ENCODE measurements around the gene SDHAF1. TPM values are rescaled to one million over a fixed set of nuclear protein-coding genes. Genes with fewer than 3 reads are reported as not detected.

SDHAF1 gene
- total RNA-seq, 2 donors from 2014 or later = 12.9 to 14.1 TPM

DNA sequence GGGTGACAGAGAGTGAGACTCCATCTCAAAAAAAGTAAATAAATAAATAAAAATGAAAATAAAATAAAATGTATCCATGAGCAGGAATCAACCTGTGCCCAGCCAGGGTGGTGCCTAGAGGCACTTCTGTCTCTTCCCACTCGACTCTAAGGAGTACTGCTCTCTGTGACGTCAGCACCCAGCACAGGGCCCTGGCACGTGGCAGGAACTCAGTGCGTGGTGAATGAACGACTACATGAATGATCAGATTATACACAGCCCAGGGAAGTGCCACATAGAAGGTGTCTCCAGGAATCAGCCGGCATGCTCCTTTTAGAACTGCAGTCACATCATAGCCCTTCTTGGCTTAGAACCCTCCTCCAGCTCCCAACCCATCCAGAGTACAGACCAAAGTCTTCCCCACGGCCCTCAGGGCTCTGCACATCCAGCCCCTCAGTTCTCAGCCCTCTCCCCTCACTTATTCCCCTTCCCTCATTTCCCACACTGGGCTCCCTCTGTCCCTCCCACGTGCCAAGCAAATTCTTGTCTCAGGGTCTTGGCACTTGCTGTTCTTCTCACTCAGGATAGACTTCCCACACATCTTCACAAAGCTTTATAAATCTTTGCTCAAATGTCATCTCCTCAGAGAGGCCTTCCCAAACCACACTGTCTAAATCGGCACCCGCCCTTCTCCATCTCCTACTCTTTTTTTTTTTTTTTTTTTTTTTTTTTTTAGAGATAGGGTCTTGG is 33.5 kb downstream of the SDHAF1 start:
- Histone ChIP-seq H3K4me3 (ENCODE audit: low read length) (no peak overlapping the region), H3K4me1 (ENCODE audit: control insufficient read depth, insufficient read depth, low read length) (no peaks in the 10 kb centered on the region), H3K9me3 (ENCODE audit: control insufficient read depth, low read length) (no peaks in the 10 kb centered on the region), H3K36me3 (ENCODE audit: control insufficient read depth, insufficient read depth, low read length) (no peaks in the 10 kb centered on the region), H3K27me3 (ENCODE audit: control insufficient read depth, insufficient read depth, low read length, poor library complexity, severe bottlenecking) (no peaks in the 10 kb centered on the region), H3K9ac (ENCODE audit: extremely low read depth, low read length, poor library complexity, severe bottlenecking) (no peak overlapping the region), H3K27ac (ENCODE audit: low read depth, low read length) (no peak overlapping the region)
- H3K9me3 Mint-ChIP-seq = no peaks in the 10 kb centered on the region
- peaks cover 16% of the 10 kb centered on the region for H3K36me3 Mint-ChIP-seq (ENCODE audit: low read depth)
- H3K4me1 Mint-ChIP-seq = no peaks in the 10 kb centered on the region
- DNase-seq = no peak
- H3K4me3 Mint-ChIP-seq = no peak overlapping the region
- H3K27me3 Mint-ChIP-seq (ENCODE audit: insufficient read depth) = no peaks in the 10 kb centered on the region
- WGBS, 2 experiments (ENCODE audit: insufficient coverage in 1 of 2, insufficient read length in 1 of 2) = 90 to 92% methylated on average over 4 to 8 of the region's 10 CpGs
- TF ChIP-seq, protein P1, sequence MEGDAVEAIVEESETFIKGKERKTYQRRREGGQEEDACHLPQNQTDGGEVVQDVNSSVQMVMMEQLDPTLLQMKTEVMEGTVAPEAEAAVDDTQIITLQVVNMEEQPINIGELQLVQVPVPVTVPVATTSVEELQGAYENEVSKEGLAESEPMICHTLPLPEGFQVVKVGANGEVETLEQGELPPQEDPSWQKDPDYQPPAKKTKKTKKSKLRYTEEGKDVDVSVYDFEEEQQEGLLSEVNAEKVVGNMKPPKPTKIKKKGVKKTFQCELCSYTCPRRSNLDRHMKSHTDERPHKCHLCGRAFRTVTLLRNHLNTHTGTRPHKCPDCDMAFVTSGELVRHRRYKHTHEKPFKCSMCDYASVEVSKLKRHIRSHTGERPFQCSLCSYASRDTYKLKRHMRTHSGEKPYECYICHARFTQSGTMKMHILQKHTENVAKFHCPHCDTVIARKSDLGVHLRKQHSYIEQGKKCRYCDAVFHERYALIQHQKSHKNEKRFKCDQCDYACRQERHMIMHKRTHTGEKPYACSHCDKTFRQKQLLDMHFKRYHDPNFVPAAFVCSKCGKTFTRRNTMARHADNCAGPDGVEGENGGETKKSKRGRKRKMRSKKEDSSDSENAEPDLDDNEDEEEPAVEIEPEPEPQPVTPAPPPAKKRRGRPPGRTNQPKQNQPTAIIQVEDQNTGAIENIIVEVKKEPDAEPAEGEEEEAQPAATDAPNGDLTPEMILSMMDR (conservative IDR thresholded peaks at IDR 0.05) = no peak
- H3K27ac Mint-ChIP-seq = no peak overlapping the region

- no peak overlapping the region for H3K27ac Mint-ChIP-seq
- H3K9me3 Mint-ChIP-seq = no peaks in the 10 kb centered on the region
- TF ChIP-seq, protein P1 (conservative IDR thresholded peaks at IDR 0.05) = no peak
- Histone ChIP-seq H3K4me1 (ENCODE audit: control insufficient read depth, insufficient read depth, low read length) (no peaks in the 10 kb centered on the region), H3K4me3 (ENCODE audit: low read length) (no peak overlapping the region), H3K9ac (ENCODE audit: extremely low read depth, low read length, poor library complexity, severe bottlenecking) (no peak overlapping the region), H3K27ac (ENCODE audit: low read depth, low read length) (no peak overlapping the region), H3K9me3 (ENCODE audit: control insufficient read depth, low read length) (no peaks in the 10 kb centered on the region), H3K27me3 (ENCODE audit: control insufficient read depth, insufficient read depth, low read length, poor library complexity, severe bottlenecking) (no peaks in the 10 kb centered on the region), H3K36me3 (ENCODE audit: control insufficient read depth, insufficient read depth, low read length) (no peaks in the 10 kb centered on the region)
- 86 to 93% methylated on average over 7 to 8 of the region's 8 CpGs for WGBS, 2 experiments (ENCODE audit: insufficient coverage in 1 of 2, insufficient read length in 1 of 2)
- H3K4me1 Mint-ChIP-seq = no peaks in the 10 kb centered on the region
- peaks cover 11% of the 10 kb centered on the region for H3K36me3 Mint-ChIP-seq (ENCODE audit: low read depth)
- DNase-seq = no peak
- no peaks in the 10 kb centered on the region for H3K27me3 Mint-ChIP-seq (ENCODE audit: insufficient read depth)
- H3K4me3 Mint-ChIP-seq = no peak overlapping the region
Measured at GRCh38 chr19:36030264-36031148, 35.5 kb downstream of the SDHAF1 start.

DNA sequence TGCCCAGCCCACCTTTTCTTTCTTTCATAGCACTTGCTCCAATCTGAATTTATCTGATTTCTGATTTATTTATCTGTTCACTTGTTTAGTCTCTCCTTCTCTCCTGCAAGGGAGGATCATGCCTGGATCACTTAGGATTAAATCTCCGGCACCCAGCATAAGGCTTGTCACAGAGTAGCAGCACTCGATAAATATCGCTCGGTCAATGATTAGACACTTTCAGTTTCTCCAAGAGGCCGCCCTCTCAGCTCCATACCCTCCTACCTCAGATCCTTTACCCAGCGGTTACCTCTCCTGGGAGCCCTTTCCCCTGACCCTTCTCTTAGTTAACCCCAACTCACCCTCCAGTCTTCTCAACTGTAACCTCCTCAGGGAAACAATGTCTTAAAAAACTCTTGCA is 36.3 kb downstream of the SDHAF1 start:
- Histone ChIP-seq H3K27me3 (ENCODE audit: control insufficient read depth, insufficient read depth, low read length, poor library complexity, severe bottlenecking) (no peaks in the 10 kb centered on the region), H3K27ac (ENCODE audit: low read depth, low read length) (no peak overlapping the region), H3K4me1 (ENCODE audit: control insufficient read depth, insufficient read depth, low read length) (no peaks in the 10 kb centered on the region), H3K36me3 (ENCODE audit: control insufficient read depth, insufficient read depth, low read length) (no peaks in the 10 kb centered on the region), H3K9me3 (ENCODE audit: control insufficient read depth, low read length) (no peaks in the 10 kb centered on the region), H3K4me3 (ENCODE audit: low read length) (no peak overlapping the region), H3K9ac (ENCODE audit: extremely low read depth, low read length, poor library complexity, severe bottlenecking) (no peak overlapping the region)
- Mint-ChIP-seq H3K4me3 (peak overlapping the region; percentile 70), H3K27me3 (ENCODE audit: insufficient read depth) (no peaks in the 10 kb centered on the region), H3K36me3 (ENCODE audit: low read depth) (peaks cover 8% of the 10 kb centered on the region), H3K9me3 (no peaks in the 10 kb centered on the region), H3K27ac (no peak overlapping the region), H3K4me1 (no peaks in the 10 kb centered on the region)
- 86 to 94% methylated on average over 6 of the region's 6 CpGs for WGBS, 2 experiments (ENCODE audit: insufficient coverage in 1 of 2, insufficient read length in 1 of 2)
- DNase-seq = no peak
- TF ChIP-seq, protein P1 (conservative IDR thresholded peaks at IDR 0.05) = no peak

Measured in endodermal cell (in vitro differentiated cells).